Skin epidermis (tissue), 12 donors: ENCODE measurements around the gene MEN1.
A peak's percentile ranks its signal among the peaks of the same experiment; 100 is the strongest.
"Not testable (repeated sequence)": the region's sequence is repeated elsewhere in the genome, so short reads cannot be mapped to it uniquely, and the experiment has no call there.

Source experiments
- H3K27ac ChIP-seq, 21 experiments: fragments of 200-600 bp; sonication (generic) in 11 of 21; one replicate each; pipeline ENCODE4 v1.5.0; 2020; ENCODE audit warnings: mild to moderate bottlenecking in 3 of 21, inconsistent platforms in 2 of 21, moderate library complexity in 2 of 21
- H3K4me3 ChIP-seq, 7 experiments: fragments of 200-600 bp; sonication (generic) in 2 of 7; one replicate each; pipeline ENCODE4 v1.5.0; 2020; ENCODE audit warnings: inconsistent platforms in 2 of 7, mild to moderate bottlenecking in 2 of 7, moderate library complexity in 1 of 7

Gene MEN1

GRCh38 chr11:64848214-64848825 lies 38.0 kb upstream of the MEN1 start:
- Histone ChIP-seq H3K4me3 (no peak overlapping the region), H3K27ac (peak overlapping the region in 6 of 21 experiments; percentile 14 to 57 (median 32))

- Histone ChIP-seq H3K27ac (peak overlapping the region in 1 of 21 experiments; percentile 12), H3K4me3 (no peak overlapping the region)
These were observed 36.8 kb upstream of the MEN1 start for GRCh38 chr11:64846998-64847666.

- peak overlapping the region in 2 of 21 experiments; percentile 21 to 88 for H3K27ac ChIP-seq
- not testable (repeated sequence) for H3K4me3 ChIP-seq
These were observed 35.4 kb upstream of the MEN1 start for GRCh38 chr11:64845776-64846129.

- Histone ChIP-seq H3K4me3 (peak overlapping the region; percentile 38 to 58 (median 45)), H3K27ac (peak overlapping the region in 20 of 21 experiments; percentile 46 to 93 (median 83))
These were observed 34.9 kb upstream of the MEN1 start for GRCh38 chr11:64845129-64845775.

GRCh38 chr11:64844330-64845128 lies 34.2 kb upstream of the MEN1 start, which contains the start of gene CDC42BPG:
Gene CDC42BPG (minus strand): TSS chr11:64844653. CDS start chr11:64844569, 84 bp downstream.
- H3K27ac ChIP-seq: peak within 1 kb of the TSS; percentile 46 to 93 (median 83)
- peak within 1 kb of the TSS; percentile 38 to 58 (median 45) for H3K4me3 ChIP-seq

GRCh38 chr11:64843686-64844329 lies 33.5 kb upstream of the MEN1 start:
- Histone ChIP-seq H3K4me3 (peak overlapping the region; percentile 38 to 58 (median 45)), H3K27ac (peak overlapping the region; percentile 46 to 93 (median 83))

GRCh38 chr11:64842851-64843685 lies 32.7 kb upstream of the MEN1 start:
- Histone ChIP-seq H3K27ac (peak overlapping the region in 20 of 21 experiments; percentile 55 to 93 (median 83)), H3K4me3 (peak overlapping the region; percentile 38 to 58 (median 45))

- peak overlapping the region in 4 of 7 experiments; percentile 1 to 58 (median 58) for H3K4me3 ChIP-seq
- peak overlapping the region in 19 of 21 experiments; percentile 55 to 93 (median 83) for H3K27ac ChIP-seq
These were observed 32.0 kb upstream of the MEN1 start for GRCh38 chr11:64842366-64842759.

- Histone ChIP-seq H3K4me3 (peak overlapping the region in 3 of 7 experiments; percentile 1 to 58 (median 58)), H3K27ac (peak overlapping the region in 18 of 21 experiments; percentile 55 to 93 (median 84))
These were observed 31.4 kb upstream of the MEN1 start for GRCh38 chr11:64841592-64842365.

GRCh38 chr11:64839887-64840782 lies 29.8 kb upstream of the MEN1 start:
- Histone ChIP-seq H3K27ac (no peak overlapping the region), H3K4me3 (no peak overlapping the region)

- no peak overlapping the region for H3K4me3 ChIP-seq
- H3K27ac ChIP-seq: no peak overlapping the region
These were observed 29.0 kb upstream of the MEN1 start for GRCh38 chr11:64839335-64839734.

- no peak overlapping the region for H3K4me3 ChIP-seq
- H3K27ac ChIP-seq: no peak overlapping the region
These were observed 28.4 kb upstream of the MEN1 start for GRCh38 chr11:64838600-64839334.

- H3K27ac ChIP-seq: no peak overlapping the region
These were observed 27.6 kb upstream of the MEN1 start for GRCh38 chr11:64837887-64838351.

GRCh38 chr11:64836448-64837072 lies 26.2 kb upstream of the MEN1 start:
- Histone ChIP-seq H3K4me3 (no peak overlapping the region), H3K27ac (peak overlapping the region in 4 of 21 experiments; percentile 12 to 70 (median 45))

More at GRCh38 chr11:64837887-64838351, 27.6 kb upstream of the MEN1 start:
- H3K4me3 ChIP-seq: no peak overlapping the region
